HUES48 (cell line): ENCODE data around the gene PSAT1.

Source experiments
- H3K27ac ChIP-seq: one replicate; pipeline ENCODE4 v1.7.0; 2013; ENCODE audit warnings: low read depth, low read length, inconsistent platforms
- H3K27me3 ChIP-seq: 2 replicates; pipeline ENCODE4 v1.6.1; 2013; ENCODE audit warnings: mild to moderate bottlenecking, low read length; ENCODE audit not compliant: control insufficient read depth, insufficient read depth
- H3K36me3 ChIP-seq: 2 replicates; pipeline ENCODE4 v1.6.1; 2013; ENCODE audit warnings: low read length; ENCODE audit not compliant: control insufficient read depth, insufficient read depth
- H3K4me1 ChIP-seq: 2 replicates; pipeline ENCODE4 v1.6.1; 2013; ENCODE audit warnings: mild to moderate bottlenecking, low read length; ENCODE audit not compliant: control insufficient read depth, insufficient read depth
- H3K4me3 ChIP-seq: 2 replicates; pipeline ENCODE4 v1.5.1; 2013; ENCODE audit warnings: mild to moderate bottlenecking, low read depth, low read length
- H3K9ac ChIP-seq: 2 replicates; pipeline ENCODE4 v1.6.1; 2013; ENCODE audit warnings: mild to moderate bottlenecking, low read depth, low read length, moderate library complexity
- H3K9me3 ChIP-seq: 2 replicates; pipeline ENCODE4 v1.6.1; 2013; ENCODE audit warnings: low read length; ENCODE audit not compliant: control insufficient read depth, insufficient read depth

The PSAT1 gene

DNA sequence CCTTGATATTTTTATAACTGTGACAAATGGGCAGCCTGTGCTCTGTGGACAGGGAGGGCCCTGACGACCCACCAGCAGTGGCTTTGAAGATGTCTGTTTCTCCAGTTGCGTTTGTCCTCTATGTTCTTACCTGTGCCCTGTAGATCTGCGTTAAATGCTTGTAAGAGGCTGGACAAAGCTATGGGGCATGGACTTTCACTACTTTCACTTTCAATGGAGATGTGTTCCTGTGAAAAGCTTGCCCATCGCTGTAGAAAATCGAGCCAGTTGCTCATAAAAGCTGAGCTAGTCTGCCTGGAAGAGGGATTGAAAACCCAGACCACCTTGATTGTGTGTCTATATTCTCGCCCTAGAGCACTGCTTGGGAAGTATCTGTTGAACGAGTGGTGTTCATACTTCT is 74.1 kb downstream of the PSAT1 start:
- Histone ChIP-seq H3K4me3 (no peak overlapping the region), H3K36me3 (no peaks in the 10 kb centered on the region), H3K9me3 (no peaks in the 10 kb centered on the region), H3K9ac (no peak overlapping the region), H3K4me1 (peaks cover 13% of the 10 kb centered on the region), H3K27ac (no peak overlapping the region), H3K27me3 (no peaks in the 10 kb centered on the region)

DNA sequence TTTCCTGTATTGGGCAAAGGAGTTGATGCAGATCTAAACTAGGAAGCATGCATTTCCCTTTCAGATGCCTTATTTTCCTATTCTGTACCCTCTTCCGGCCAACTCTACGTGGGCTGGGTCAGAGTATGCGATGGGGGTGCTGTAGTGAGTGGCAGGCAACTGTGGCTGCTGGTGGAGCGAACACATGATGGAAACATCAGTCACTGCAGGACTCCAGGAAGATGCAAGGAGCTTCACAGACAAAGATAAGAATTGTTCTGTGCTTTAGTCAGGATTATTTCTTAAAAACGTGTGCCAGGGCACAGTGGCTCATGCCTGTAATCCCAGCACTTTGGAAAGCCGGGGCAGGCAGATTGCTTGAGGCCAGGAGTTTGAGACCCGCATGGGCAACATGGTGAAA is 75.1 kb downstream of the PSAT1 start:
- H3K9me3 ChIP-seq, result no peaks in the 10 kb centered on the region
- H3K36me3 ChIP-seq, result no peaks in the 10 kb centered on the region
- no peak overlapping the region for H3K27ac ChIP-seq
- no peak overlapping the region for H3K4me3 ChIP-seq
- no peak overlapping the region for H3K9ac ChIP-seq
- no peaks in the 10 kb centered on the region for H3K27me3 ChIP-seq
- peaks cover 13% of the 10 kb centered on the region for H3K4me1 ChIP-seq
